Prostate gland (tissue), 2 donors: ENCODE measurements around the gene CYYR1. TPM values are rescaled to one million over a fixed set of nuclear protein-coding genes. Genes with fewer than 3 reads are reported as not detected.

Source experiments
- DNase-seq: peaks from one replicate; pipeline ENCODE4 v3.0.0-alpha.2; 2019; ENCODE audit warnings: low spot score
- H3K27ac ChIP-seq, 2 donors: fragments of 200-600 bp; sonication (generic); 2 replicates each; pipeline ENCODE4 v1.5.1; 2017 to 2019
- H3K27me3 ChIP-seq: fragments of 200-600 bp; sonication (generic); replicated peaks from 2 replicates; pipeline ENCODE4 v1.5.1; 2019; ENCODE audit not compliant: insufficient read depth
- H3K36me3 ChIP-seq, 2 donors: fragments of 200-600 bp; sonication (generic); 1 replicate in 1 of 2; 2 replicates in 1 of 2; pipeline versions ENCODE4 v1.5.1 to v1.8.1; 2017 to 2019
- H3K4me1 ChIP-seq: fragments of 200-600 bp; sonication (generic); replicated peaks from 2 replicates; pipeline ENCODE4 v1.5.1; 2019
- H3K4me3 ChIP-seq, 2 donors: fragments of 200-600 bp; sonication (generic); 2 replicates each; pipeline ENCODE4 v1.5.1; 2017 to 2019
- H3K9me3 ChIP-seq: fragments of 200-600 bp; sonication (generic); 2 replicates; pipeline ENCODE4 v1.5.1; 2017
- CTCF ChIP-seq, 4 experiments: fragments of 200-600 bp in 2 of 4; fragments of 450-650 bp in 2 of 4; sonication (generic) in 2 of 4; IDR thresholded peaks; 1 replicate in 3 of 4; 2 replicates in 1 of 4; pipeline ENCODE4 v1.5.1; 2016 to 2019; ENCODE audit warnings: antibody characterized with exemption in 4 of 4, mild to moderate bottlenecking in 2 of 4, moderate library complexity in 2 of 4
- POLR2A ChIP-seq: fragments of 450-650 bp; IDR thresholded peaks from one replicate; pipeline ENCODE4 v1.6.1; 2016; ENCODE audit warnings: antibody characterized with exemption, mild to moderate bottlenecking
- POLR2AphosphoS5 ChIP-seq: sonication (generic); formaldehyde crosslinking; IDR thresholded peaks from one replicate; pipeline ENCODE4 v1.6.1; 2017; ENCODE audit warnings: antibody characterized with exemption
- WGBS: methylation state at CpG from one replicate; pipeline ENCODE4 v1.1.5; 2018; 5-methylcytosine and 5-hydroxymethylcytosine counted together
- intact Hi-C: fragments of 100-400 bp; cut with DNase I; formaldehyde crosslinking; loops from one replicate; pipeline ENCODE4 v1.14.2; 2022
- total RNA-seq, 2 donors: library from RNA; depleted of rRNA; stranded (reverse); fragments of >200 nt; gene quantifications; one replicate each; pipeline ENCODE4 v1.1.0, GENCODE V29; 2016

The CYYR1 gene
- total RNA-seq, 2 donors from 2014 or later = 9.7 to 13.3 TPM

- intact Hi-C loops = no loop called here
- no peak overlapping the region for H3K27ac ChIP-seq
- 74% methylated on average over 9 of the region's 9 CpGs for WGBS
Observed at GRCh38 chr21:26587736-26588201, 14.7 kb upstream of the CYYR1 start.

GRCh38 chr21:26583769-26584168 lies 10.7 kb upstream of the CYYR1 start:
- no peak overlapping the region for H3K4me3 ChIP-seq
- 83% methylated on average over 3 of the region's 3 CpGs for WGBS
- no peaks in the 10 kb centered on the region for H3K9me3 ChIP-seq
- DNase-seq = no peak
- H3K4me1 ChIP-seq = no peaks in the 10 kb centered on the region
- H3K36me3 ChIP-seq = no peaks in the 10 kb centered on the region
- intact Hi-C loops = no loop called here
- no peaks in the 10 kb centered on the region for H3K27me3 ChIP-seq
- TF ChIP-seq POLR2AphosphoS5 = no peak
- TF ChIP-seq POLR2A = no peak
- no peak for TF ChIP-seq CTCF (IDR thresholded peaks at IDR 0.05)
- no peak overlapping the region for H3K27ac ChIP-seq

More at GRCh38 chr21:26587736-26588201, 14.7 kb upstream of the CYYR1 start:
- no peak for DNase-seq
- TF ChIP-seq CTCF (IDR thresholded peaks at IDR 0.05) (no peak), POLR2A (no peak), POLR2AphosphoS5 (no peak)
- Histone ChIP-seq H3K36me3 (no peaks in the 10 kb centered on the region), H3K27me3 (no peaks in the 10 kb centered on the region), H3K4me1 (no peaks in the 10 kb centered on the region), H3K9me3 (no peaks in the 10 kb centered on the region), H3K4me3 (no peak overlapping the region)

- TF ChIP-seq CTCF (IDR thresholded peaks at IDR 0.05) (no peak), POLR2AphosphoS5 (no peak), POLR2A (no peak)
- no peaks in the 10 kb centered on the region for H3K4me1 ChIP-seq
- H3K27ac ChIP-seq = no peak overlapping the region
- no peaks in the 10 kb centered on the region for H3K36me3 ChIP-seq
- 93% methylated on average over 1 of the region's 1 CpG for WGBS
- no peak for DNase-seq
- intact Hi-C loops = no loop called here
- H3K4me3 ChIP-seq = no peak overlapping the region
- no peaks in the 10 kb centered on the region for H3K9me3 ChIP-seq
- no peaks in the 10 kb centered on the region for H3K27me3 ChIP-seq
Observed at GRCh38 chr21:26581818-26582217, 8.7 kb upstream of the CYYR1 start.

GRCh38 chr21:26572076-26572701 lies 897 bp downstream of the CYYR1 start:
- intact Hi-C loops = no loop called here
- TF ChIP-seq POLR2AphosphoS5 = no peak
- TF ChIP-seq POLR2A = no peak
- no peak for TF ChIP-seq CTCF (IDR thresholded peaks at IDR 0.05)

GRCh38 chr21:26570203-26570602 lies 2.9 kb downstream of the CYYR1 start:
- Histone ChIP-seq H3K36me3 (no peaks in the 10 kb centered on the region), H3K27me3 (peaks cover 10% of the 10 kb centered on the region), H3K4me1 (no peaks in the 10 kb centered on the region), H3K27ac (no peak overlapping the region), H3K4me3 (no peak overlapping the region), H3K9me3 (no peaks in the 10 kb centered on the region)
- intact Hi-C loops = no loop called here
- WGBS = 64% methylated on average over 3 of the region's 3 CpGs
- no peak for DNase-seq
- TF ChIP-seq POLR2AphosphoS5 (no peak), CTCF (IDR thresholded peaks at IDR 0.05) (no peak), POLR2A (no peak)

More at GRCh38 chr21:26572076-26572701, 897 bp downstream of the CYYR1 start:
- 25% methylated on average over 11 of the region's 11 CpGs for WGBS
- Histone ChIP-seq H3K4me3 (peak overlapping the region; percentile 1 to 13), H3K27ac (no peak overlapping the region), H3K4me1 (no peaks in the 10 kb centered on the region), H3K9me3 (no peaks in the 10 kb centered on the region), H3K36me3 (no peaks in the 10 kb centered on the region), H3K27me3 (peaks cover 10% of the 10 kb centered on the region)
- no peak for DNase-seq
